K562 (cell line): Measurements from ENCODE around the gene THRSP. TPM values are rescaled to one million over a fixed set of nuclear protein-coding genes. Genes with fewer than 3 reads are reported as not detected.

Source experiments
- BACH1 ChIP-seq: fragments of 200-800 bp; sonication (Bioruptor generic); IDR thresholded peaks from 2 replicates; pipeline ENCODE4 v1.6.1; 2016; ENCODE audit warnings: missing genetic modification characterization, missing compliant biosample characterization
- EGR1 ChIP-seq: fragments of 450-650 bp; conservative IDR thresholded peaks from 2 replicates; pipeline ENCODE4 v1.6.1; 2017; ENCODE audit warnings: mild to moderate bottlenecking
- ETV1 ChIP-seq: fragments of 450-650 bp; conservative IDR thresholded peaks from 2 replicates; pipeline ENCODE4 v1.6.1; 2016; ENCODE audit warnings: missing genetic modification characterization, control low read depth, low read depth, missing compliant biosample characterization
- EZH2 ChIP-seq: IDR thresholded peaks from 2 replicates; pipeline ENCODE4 v1.6.1; 2012; ENCODE audit warnings: low read depth, mild to moderate bottlenecking, inconsistent platforms, low read length, borderline replicate concordance
- MAFG ChIP-seq: fragments of 450-650 bp; conservative IDR thresholded peaks from 2 replicates; pipeline ENCODE4 v1.6.1; 2016; ENCODE audit warnings: missing genetic modification characterization, missing compliant biosample characterization
- MYBL2 ChIP-seq, 2 experiments: fragments of 450-650 bp in 1 of 2; sonication (generic) in 1 of 2; formaldehyde crosslinking in 1 of 2; IDR thresholded peaks; 2 replicates each; pipeline versions ENCODE4 v1.6.1 to v1.8.1; 2017 to 2022; ENCODE audit warnings: borderline replicate concordance in 1 of 2, inconsistent platforms in 1 of 2, low read depth in 1 of 2, mild to moderate bottlenecking in 1 of 2, missing genetic modification reagents in 1 of 2, moderate library complexity in 1 of 2
- MYC ChIP-seq, 2 experiments: fragments of 250-450 bp in 1 of 2; sonication (Bioruptor Pico) in 1 of 2; IDR thresholded peaks; 2 replicates each; pipeline versions ENCODE4 v1.5.1 to v1.6.1; 2012 to 2021; ENCODE audit warnings: low read depth in 2 of 2, borderline replicate concordance in 1 of 2, improper control_type of control experiment in 1 of 2, low read length in 1 of 2, mild to moderate bottlenecking in 1 of 2, moderate library complexity in 1 of 2
- PHTF2 ChIP-seq: fragments of 250-450 bp; sonication (Bioruptor Pico); IDR thresholded peaks from 2 replicates; pipeline ENCODE4 v1.5.0; 2021; ENCODE audit warnings: mild to moderate bottlenecking
- ZBED1 ChIP-seq: IDR thresholded peaks from 2 replicates; pipeline ENCODE4 v1.6.1; 2014
- ZNF282 ChIP-seq: sonication (generic); formaldehyde crosslinking; IDR thresholded peaks from 2 replicates; pipeline ENCODE4 v1.8.1; 2023; ENCODE audit warnings: missing genetic modification reagents
- ZNF354B ChIP-seq: fragments of 250-450 bp; sonication (Bioruptor Pico); IDR thresholded peaks from 2 replicates; pipeline ENCODE4 v1.4.0; 2020
- ZNF778 ChIP-seq: fragments of 450-650 bp; formaldehyde crosslinking; IDR thresholded peaks from 2 replicates; pipeline ENCODE4 v1.4.0; 2020; ENCODE audit warnings: mild to moderate bottlenecking, moderate library complexity
- polyA plus RNA-seq, 8 experiments: library from polyadenylated mRNA; depleted of rRNA in 4 of 8; stranded (reverse) in 5 of 8; unstranded in 3 of 8; fragments of >200 nt; fragmentation: Nextera tagmentation in 2 of 8; fragmentation: Illumina TruSeq in 1 of 8; extraction: Ambion mirVana in 2 of 8; extraction: Trizol in 1 of 8; gene quantifications; 2 replicates each; pipeline versions ENCODE4 v1.2.1 to v1.2.3, GENCODE V29; 2011 to 2014; ENCODE audit warnings: inconsistent platforms in 1 of 8, missing spikeins in 1 of 8
- total RNA-seq, 7 experiments: library from RNA; depleted of rRNA in 6 of 7; stranded (reverse); fragments of >200 nt in 6 of 7; fragmentation: Illumina TruSeq in 2 of 7; extraction: Trizol in 2 of 7; gene quantifications; 2 replicates each; pipeline versions ENCODE4 v1.2.1 to v1.2.3, GENCODE V29; 2011 to 2021; ENCODE audit warnings: low replicate concordance in 1 of 7
- TF ChIP-seq, protein P1 (sequence below), 2 experiments: fragments of 450-650 bp; IDR thresholded peaks; 2 replicates each; pipeline ENCODE4 v1.6.1; 2016; ENCODE audit warnings: mild to moderate bottlenecking in 2 of 2, borderline replicate concordance in 1 of 2, low read depth in 1 of 2, moderate library complexity in 1 of 2
- TF ChIP-seq, protein P2 (sequence below): fragments of 200-800 bp; sonication (Bioruptor generic); IDR thresholded peaks from 2 replicates; pipeline ENCODE4 v1.6.1; 2016; ENCODE audit warnings: missing genetic modification characterization, missing compliant biosample characterization

The THRSP gene
- total and polyA plus RNA-seq, 9 of the 15 experiments (the other 6 are each of a cell fraction or from before 2014, with no cell fraction given), result 0.23 to 0.56 (median 0.31) TPM; not detected in 2

DNA sequence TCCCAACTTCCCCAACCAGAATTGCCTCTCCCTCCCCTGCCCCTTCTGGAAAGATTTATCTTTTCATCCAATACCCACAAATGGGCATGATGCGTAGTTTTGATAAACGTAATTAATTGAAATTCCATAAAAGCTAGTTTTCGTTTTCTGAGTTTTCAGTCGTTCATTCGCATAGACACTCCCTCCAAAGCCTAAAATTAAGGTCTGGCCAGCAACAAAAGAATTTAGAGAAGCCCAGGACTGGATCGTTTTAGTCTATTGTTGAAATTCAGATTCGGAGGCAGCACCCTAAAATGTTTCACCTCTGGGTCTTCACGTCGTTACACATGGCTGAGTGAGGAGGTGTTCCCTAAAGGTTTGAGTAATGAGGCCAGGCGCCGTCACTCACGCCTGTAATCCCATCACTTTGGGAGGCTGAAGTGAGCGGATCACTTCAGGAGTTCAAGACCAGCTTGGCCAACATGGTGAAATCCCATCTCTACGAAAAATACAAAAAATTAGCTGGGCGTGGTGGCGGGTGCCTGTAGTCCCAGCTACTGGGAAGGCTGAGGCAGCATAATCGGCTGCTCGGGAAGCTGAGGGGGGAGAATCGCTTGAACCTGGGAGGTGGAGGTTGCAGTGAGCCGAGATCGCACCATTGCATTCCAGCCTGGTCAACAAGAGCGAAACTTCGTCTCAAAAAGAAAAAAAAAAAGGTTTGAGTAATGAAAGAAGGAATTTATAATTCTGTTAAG is 16.6 kb downstream of the THRSP start (continued):
- TF ChIP-seq, protein P1, sequence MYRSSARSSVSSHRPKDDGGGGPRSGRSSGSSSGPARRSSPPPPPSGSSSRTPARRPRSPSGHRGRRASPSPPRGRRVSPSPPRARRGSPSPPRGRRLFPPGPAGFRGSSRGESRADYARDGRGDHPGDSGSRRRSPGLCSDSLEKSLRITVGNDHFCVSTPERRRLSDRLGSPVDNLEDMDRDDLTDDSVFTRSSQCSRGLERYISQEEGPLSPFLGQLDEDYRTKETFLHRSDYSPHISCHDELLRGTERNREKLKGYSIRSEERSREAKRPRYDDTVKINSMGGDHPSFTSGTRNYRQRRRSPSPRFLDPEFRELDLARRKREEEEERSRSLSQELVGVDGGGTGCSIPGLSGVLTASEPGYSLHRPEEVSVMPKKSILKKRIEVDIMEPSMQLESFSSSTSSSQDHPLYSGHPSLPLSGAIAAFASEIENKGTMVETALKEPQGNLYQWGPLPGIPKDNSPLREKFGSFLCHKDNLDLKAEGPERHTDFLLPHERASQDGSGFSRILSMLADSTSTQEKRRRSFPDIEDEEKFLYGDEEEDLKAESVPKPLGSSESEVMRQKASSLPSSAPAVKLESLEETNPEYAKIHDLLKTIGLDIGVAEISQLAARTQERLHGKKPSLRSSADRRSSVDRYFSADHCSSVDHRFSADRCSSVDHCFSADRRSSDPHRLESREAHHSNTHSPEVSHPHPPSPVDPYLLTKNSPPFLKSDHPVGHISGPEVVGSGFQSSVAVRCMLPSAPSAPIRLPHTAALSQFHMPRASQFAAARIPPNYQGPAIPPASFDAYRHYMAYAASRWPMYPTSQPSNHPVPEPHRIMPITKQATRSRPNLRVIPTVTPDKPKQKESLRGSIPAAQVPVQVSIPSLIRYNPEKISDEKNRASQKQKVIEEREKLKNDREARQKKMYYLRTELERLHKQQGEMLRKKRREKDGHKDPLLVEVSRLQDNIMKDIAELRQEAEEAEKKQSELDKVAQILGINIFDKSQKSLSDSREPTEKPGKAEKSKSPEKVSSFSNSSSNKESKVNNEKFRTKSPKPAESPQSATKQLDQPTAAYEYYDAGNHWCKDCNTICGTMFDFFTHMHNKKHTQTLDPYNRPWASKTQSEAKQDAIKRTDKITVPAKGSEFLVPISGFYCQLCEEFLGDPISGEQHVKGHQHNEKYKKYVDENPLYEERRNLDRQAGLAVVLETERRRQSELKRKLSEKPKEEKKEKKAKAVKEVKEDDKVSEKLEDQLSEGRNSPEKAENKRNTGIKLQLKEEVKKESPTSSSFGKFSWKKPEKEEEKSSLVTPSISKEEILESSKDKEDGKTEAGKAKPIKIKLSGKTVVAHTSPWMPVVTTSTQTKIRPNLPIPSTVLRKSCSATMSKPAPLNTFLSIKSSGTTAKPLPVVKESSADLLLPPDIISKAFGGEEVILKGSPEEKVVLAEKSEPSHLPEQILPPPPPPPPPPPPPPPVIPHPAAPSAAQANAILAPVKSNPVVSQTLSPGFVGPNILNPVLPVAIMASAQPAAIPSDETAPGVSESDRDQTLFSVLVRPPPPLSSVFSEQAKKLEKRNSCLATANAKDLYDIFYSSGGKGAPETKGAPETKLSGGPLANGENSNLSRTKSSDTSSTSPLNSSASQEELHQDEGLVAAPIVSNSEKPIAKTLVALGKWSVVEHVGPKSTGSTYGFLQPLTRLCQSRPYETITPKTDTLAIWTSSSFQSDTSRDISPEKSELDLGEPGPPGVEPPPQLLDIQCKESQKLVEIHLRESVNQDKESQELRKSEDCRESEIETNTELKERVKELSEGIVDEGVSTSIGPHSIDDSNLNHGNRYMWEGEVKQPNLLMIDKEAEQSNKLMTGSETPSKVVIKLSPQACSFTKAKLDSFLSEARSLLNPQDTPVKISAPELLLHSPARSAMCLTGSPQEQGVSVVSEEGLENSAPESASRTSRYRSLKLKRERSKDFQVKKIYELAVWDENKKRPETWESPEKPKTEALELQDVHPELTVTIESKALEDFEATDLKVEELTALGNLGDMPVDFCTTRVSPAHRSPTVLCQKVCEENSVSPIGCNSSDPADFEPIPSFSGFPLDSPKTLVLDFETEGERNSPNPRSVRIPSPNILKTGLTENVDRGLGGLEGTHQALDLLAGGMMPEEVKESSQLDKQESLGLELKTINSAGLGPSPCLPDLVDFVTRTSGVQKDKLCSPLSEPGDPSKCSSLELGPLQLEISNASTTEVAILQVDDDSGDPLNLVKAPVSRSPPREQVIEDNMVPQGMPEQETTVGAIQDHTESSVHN (IDR thresholded peaks at IDR 0.05; ENCODE audit: borderline replicate concordance in 1 of 2, low read depth in 1 of 2), result no peak
- TF ChIP-seq ZBED1 (no peak), EZH2 (no peak), ZNF282 (CRISPR knock-in tag) (no peak), ZNF778 (no peak), BACH1 (no peak), ETV1 (tag) (no peak), MYBL2 (IDR thresholded peaks at IDR 0.05; ENCODE audit: low read depth) (no peak), MYBL2 (CRISPR knock-in tag; IDR thresholded peaks at IDR 0.05; ENCODE audit: borderline replicate concordance) (no peak), MAFG (tag) (peak; percentile 69), PHTF2 (CRISPR knock-in tag) (no peak), ZNF354B (CRISPR knock-in tag) (no peak), EGR1 (no peak), MYC (IDR thresholded peaks at IDR 0.05; ENCODE audit: low read depth, low read length) (no peak; the same call in 1 of the 2 replicates), MYC (CRISPR knock-in tag; IDR thresholded peaks at IDR 0.05; ENCODE audit: borderline replicate concordance, low read depth) (no peak)
- TF ChIP-seq, protein P2, sequence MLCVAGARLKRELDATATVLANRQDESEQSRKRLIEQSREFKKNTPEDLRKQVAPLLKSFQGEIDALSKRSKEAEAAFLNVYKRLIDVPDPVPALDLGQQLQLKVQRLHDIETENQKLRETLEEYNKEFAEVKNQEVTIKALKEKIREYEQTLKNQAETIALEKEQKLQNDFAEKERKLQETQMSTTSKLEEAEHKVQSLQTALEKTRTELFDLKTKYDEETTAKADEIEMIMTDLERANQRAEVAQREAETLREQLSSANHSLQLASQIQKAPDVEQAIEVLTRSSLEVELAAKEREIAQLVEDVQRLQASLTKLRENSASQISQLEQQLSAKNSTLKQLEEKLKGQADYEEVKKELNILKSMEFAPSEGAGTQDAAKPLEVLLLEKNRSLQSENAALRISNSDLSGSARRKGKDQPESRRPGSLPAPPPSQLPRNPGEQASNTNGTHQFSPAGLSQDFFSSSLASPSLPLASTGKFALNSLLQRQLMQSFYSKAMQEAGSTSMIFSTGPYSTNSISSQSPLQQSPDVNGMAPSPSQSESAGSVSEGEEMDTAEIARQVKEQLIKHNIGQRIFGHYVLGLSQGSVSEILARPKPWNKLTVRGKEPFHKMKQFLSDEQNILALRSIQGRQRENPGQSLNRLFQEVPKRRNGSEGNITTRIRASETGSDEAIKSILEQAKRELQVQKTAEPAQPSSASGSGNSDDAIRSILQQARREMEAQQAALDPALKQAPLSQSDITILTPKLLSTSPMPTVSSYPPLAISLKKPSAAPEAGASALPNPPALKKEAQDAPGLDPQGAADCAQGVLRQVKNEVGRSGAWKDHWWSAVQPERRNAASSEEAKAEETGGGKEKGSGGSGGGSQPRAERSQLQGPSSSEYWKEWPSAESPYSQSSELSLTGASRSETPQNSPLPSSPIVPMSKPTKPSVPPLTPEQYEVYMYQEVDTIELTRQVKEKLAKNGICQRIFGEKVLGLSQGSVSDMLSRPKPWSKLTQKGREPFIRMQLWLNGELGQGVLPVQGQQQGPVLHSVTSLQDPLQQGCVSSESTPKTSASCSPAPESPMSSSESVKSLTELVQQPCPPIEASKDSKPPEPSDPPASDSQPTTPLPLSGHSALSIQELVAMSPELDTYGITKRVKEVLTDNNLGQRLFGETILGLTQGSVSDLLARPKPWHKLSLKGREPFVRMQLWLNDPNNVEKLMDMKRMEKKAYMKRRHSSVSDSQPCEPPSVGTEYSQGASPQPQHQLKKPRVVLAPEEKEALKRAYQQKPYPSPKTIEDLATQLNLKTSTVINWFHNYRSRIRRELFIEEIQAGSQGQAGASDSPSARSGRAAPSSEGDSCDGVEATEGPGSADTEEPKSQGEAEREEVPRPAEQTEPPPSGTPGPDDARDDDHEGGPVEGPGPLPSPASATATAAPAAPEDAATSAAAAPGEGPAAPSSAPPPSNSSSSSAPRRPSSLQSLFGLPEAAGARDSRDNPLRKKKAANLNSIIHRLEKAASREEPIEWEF (CRISPR knock-in tag), result no peak
